Glutamatergic neuron (in vitro differentiated cells): ENCODE results near the gene COL19A1. TPM values are rescaled to one million over a fixed set of nuclear protein-coding genes. Genes with fewer than 3 reads are reported as not detected.

Source experiments
- DNase-seq: peaks from one replicate; pipeline ENCODE4 v3.0.0; 2022
- H3K27ac Mint-ChIP-seq: one replicate; pipeline ENCODE4 v1.8.0; 2020; ENCODE audit warnings: mild to moderate bottlenecking, mixed read lengths, inconsistent platforms; ENCODE audit not compliant: unreplicated experiment
- H3K27me3 Mint-ChIP-seq: one replicate; pipeline ENCODE4 v1.8.0; 2020; ENCODE audit warnings: mild to moderate bottlenecking, moderate library complexity, mixed read lengths, inconsistent platforms; ENCODE audit not compliant: unreplicated experiment
- H3K36me3 Mint-ChIP-seq: one replicate; pipeline ENCODE4 v1.8.0; 2020; ENCODE audit warnings: mild to moderate bottlenecking, mixed read lengths, inconsistent platforms; ENCODE audit not compliant: unreplicated experiment
- H3K4me1 Mint-ChIP-seq: one replicate; pipeline ENCODE4 v1.8.0; 2020; ENCODE audit warnings: mild to moderate bottlenecking, low read depth, mixed read lengths, inconsistent platforms; ENCODE audit not compliant: unreplicated experiment
- H3K4me3 Mint-ChIP-seq: one replicate; pipeline ENCODE4 v1.8.0; 2020; ENCODE audit warnings: mild to moderate bottlenecking, mixed read lengths, inconsistent platforms; ENCODE audit not compliant: unreplicated experiment
- H3K9me3 Mint-ChIP-seq: one replicate; pipeline ENCODE4 v1.8.0; 2020; ENCODE audit warnings: mild to moderate bottlenecking, moderate library complexity, mixed read lengths, inconsistent platforms; ENCODE audit not compliant: unreplicated experiment
- total RNA-seq: library from RNA; stranded (reverse); fragmentation: NEBNext Ultra II Directional; extraction: Animal tissue kit (Norgen Biotek cat#: 25700); gene quantifications from one replicate; pipeline ENCODE4 v1.2.1, GENCODE V29; 2021; ENCODE audit not compliant: unreplicated experiment
- TF ChIP-seq, protein P1 (sequence below): fragments of 200-600 bp; sonication (generic); IDR thresholded peaks from one replicate; pipeline ENCODE4 v1.5.0; 2021; ENCODE audit not compliant: partially characterized antibody, unreplicated experiment

Gene COL19A1
- total RNA-seq, 1 donor from 2014 or later = 0.78 TPM

DNA sequence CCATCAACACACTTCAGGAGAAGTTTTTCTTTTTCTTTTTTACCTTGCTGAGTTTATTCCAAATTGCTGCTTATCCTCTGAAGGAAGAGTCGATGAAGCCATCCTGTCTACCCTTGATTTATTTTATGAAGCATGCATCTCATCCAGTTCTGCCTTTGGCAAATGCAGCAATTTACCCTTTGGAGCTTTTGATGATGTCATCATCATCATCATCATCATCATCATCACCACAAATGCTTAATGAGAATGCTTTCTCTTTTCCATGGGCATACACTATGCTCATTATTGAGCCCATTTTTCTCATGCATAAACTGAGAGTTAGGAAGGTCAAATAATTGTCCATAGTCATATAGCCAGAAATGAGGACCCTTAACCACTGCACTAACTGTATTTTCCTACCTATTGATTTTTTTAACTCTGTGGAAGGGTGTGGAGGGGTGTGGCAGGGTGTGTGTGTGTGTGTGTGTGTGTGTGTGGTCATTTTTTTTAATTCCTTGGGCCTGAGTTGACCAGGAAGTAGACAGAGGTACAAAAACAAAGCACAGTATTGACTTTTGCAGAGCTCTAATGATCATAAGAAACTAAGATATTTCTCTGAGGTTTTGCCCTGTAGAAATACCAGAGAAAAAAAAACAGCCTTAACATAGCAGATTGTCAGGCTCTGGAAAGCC is 353.7 kb downstream of the COL19A1 start:
- Mint-ChIP-seq H3K4me3 (no peak overlapping the region), H3K9me3 (peaks cover under 1% of the 10 kb centered on the region), H3K27me3 (peaks cover 2% of the 10 kb centered on the region), H3K4me1 (peaks cover 5% of the 10 kb centered on the region), H3K36me3 (no peaks in the 10 kb centered on the region), H3K27ac (no peak overlapping the region)
- TF ChIP-seq, protein P1, sequence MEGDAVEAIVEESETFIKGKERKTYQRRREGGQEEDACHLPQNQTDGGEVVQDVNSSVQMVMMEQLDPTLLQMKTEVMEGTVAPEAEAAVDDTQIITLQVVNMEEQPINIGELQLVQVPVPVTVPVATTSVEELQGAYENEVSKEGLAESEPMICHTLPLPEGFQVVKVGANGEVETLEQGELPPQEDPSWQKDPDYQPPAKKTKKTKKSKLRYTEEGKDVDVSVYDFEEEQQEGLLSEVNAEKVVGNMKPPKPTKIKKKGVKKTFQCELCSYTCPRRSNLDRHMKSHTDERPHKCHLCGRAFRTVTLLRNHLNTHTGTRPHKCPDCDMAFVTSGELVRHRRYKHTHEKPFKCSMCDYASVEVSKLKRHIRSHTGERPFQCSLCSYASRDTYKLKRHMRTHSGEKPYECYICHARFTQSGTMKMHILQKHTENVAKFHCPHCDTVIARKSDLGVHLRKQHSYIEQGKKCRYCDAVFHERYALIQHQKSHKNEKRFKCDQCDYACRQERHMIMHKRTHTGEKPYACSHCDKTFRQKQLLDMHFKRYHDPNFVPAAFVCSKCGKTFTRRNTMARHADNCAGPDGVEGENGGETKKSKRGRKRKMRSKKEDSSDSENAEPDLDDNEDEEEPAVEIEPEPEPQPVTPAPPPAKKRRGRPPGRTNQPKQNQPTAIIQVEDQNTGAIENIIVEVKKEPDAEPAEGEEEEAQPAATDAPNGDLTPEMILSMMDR = no peak
- no peak for DNase-seq

DNA sequence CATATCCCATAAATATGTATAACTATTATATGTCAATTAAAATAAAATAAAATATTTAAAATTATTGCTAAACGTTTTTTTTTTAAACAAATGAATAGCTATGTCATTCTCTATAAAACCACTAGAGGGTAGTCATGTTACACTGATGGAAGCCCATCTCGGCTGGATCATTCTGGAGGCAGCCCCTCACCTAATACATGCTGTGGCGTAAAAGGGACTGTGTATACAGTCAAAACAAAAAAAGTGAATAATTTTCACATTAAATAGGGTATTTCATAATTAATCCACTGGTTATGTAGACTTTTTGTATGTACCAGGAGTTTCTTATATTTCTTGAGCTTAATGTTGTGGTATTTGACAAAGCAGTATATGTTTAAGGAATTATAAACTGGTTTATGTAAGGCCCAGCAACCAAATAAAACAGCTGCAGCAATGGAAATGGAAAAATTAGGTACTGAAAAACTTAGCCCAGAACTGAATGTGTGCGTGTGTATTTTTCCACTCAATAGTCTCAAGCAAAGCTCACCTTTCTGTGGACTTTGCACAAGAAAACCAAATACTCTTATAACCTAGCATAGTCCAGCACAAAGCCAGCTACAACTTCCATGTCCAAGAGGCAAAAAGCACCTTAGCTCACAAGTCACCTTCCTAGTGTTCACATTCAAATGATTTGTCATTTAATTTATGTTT is 354.8 kb downstream of the COL19A1 start:
- H3K9me3 Mint-ChIP-seq = peaks cover 3% of the 10 kb centered on the region
- H3K36me3 Mint-ChIP-seq = no peaks in the 10 kb centered on the region
- TF ChIP-seq, protein P1 = peak; percentile 94
- H3K27me3 Mint-ChIP-seq = peaks cover 2% of the 10 kb centered on the region
- H3K4me1 Mint-ChIP-seq = peaks cover 9% of the 10 kb centered on the region
- H3K27ac Mint-ChIP-seq = no peak overlapping the region
- DNase-seq = peak; percentile 28
- no peak overlapping the region for H3K4me3 Mint-ChIP-seq

DNA sequence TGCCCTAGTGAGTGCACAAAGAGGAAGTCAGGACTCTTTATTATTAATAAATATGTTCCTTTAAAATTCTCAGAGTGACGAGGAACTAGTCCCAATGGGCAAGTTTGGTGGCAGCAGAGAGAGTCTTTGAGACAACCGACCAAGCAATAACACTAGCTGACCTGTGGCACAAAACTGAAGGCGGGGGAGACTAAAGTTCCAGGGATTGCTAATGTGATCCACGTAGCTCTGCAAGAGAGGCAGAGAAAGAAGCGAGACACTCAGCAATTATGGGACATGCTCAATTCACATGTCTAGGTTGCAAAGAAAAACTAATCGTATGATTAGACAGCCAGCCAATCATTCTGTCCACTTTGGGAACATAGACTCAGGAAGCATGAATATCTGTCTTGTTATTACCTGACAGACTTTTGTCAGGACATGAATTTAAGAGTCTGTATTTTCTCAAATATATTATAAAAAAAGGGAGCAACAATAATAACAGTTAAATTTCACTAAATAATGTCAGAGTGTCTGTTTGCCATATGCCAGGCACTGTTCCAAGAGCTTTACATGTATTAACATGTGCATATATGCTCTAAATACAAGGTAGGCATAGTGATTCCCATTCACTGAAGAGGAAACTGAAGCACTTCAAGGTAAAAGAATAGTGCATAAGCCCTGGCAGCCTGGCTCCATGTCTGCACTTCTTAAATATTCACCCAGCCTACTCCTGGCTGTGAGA is 355.5 kb downstream of the COL19A1 start:
- TF ChIP-seq, protein P1 = no peak
- Mint-ChIP-seq H3K27me3 (peaks cover 2% of the 10 kb centered on the region), H3K4me3 (no peak overlapping the region), H3K9me3 (peaks cover 3% of the 10 kb centered on the region), H3K27ac (no peak overlapping the region), H3K4me1 (peaks cover 9% of the 10 kb centered on the region), H3K36me3 (no peaks in the 10 kb centered on the region)
- DNase-seq = no peak

DNA sequence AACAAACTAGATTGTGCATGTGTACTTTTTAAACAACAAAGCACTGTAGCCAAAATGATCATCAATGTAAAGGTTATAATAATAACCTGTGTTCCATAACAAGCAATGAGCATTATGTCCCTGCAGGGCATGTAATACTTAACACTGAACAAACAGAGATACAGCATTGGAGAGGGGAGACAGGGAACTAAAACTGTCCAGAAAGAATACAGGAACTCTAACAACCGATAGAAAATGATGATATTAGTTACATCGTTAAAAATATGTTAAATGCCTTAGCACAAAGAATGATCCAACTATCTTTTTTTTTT is 356.0 kb downstream of the COL19A1 start:
- Mint-ChIP-seq H3K9me3 (peaks cover 3% of the 10 kb centered on the region), H3K27me3 (peaks cover 2% of the 10 kb centered on the region)

More for the DNA sequence above, 356.0 kb downstream of the COL19A1 start:
- TF ChIP-seq, protein P1 = no peak
- H3K4me3 Mint-ChIP-seq = no peak overlapping the region
- H3K4me1 Mint-ChIP-seq = peaks cover 9% of the 10 kb centered on the region
- H3K27ac Mint-ChIP-seq = no peak overlapping the region
- DNase-seq = no peak
- H3K36me3 Mint-ChIP-seq = no peaks in the 10 kb centered on the region
